Measurements from ENCODE around the gene HORMAD1. TPM values are rescaled to one million over a fixed set of nuclear protein-coding genes. Genes with fewer than 3 reads are reported as not detected.

The HORMAD1 gene
- total RNA-seq, 2 donors from 2014 or later = 16.5 TPM; not detected in 1

- 87% methylated on average over 1 of the region's 1 CpG for WGBS
- H3K27me3 ChIP-seq (replicated peaks; ENCODE audit: insufficient read depth) = no peaks in the 10 kb centered on the region
- intact Hi-C loops (cut with DNase I) = no loop called here
- H3K4me3 ChIP-seq = no peak overlapping the region
- H3K36me3 ChIP-seq = no peaks in the 10 kb centered on the region
- H3K27ac ChIP-seq = no peak overlapping the region
- H3K9me3 ChIP-seq = no peaks in the 10 kb centered on the region
- TF ChIP-seq POLR2A (IDR thresholded peaks at IDR 0.05) (no peak), POLR2AphosphoS5 (IDR thresholded peaks at IDR 0.05) (no peak), CTCF (IDR thresholded peaks at IDR 0.05) (no peak)
- no peak for DNase-seq (ENCODE audit: low spot score)
- H3K4me1 ChIP-seq (replicated peaks) = no peaks in the 10 kb centered on the region
Measured at GRCh38 chr1:150683914-150684313, 36.8 kb downstream of the HORMAD1 start.

GRCh38 chr1:150678988-150679387, 41.7 kb downstream of the HORMAD1 start:
- no peaks in the 10 kb centered on the region for H3K9me3 ChIP-seq
- no peaks in the 10 kb centered on the region for H3K4me1 ChIP-seq (replicated peaks)
- no peaks in the 10 kb centered on the region for H3K27me3 ChIP-seq (replicated peaks; ENCODE audit: insufficient read depth)
- intact Hi-C loops (cut with DNase I) = no loop called here
- WGBS = 98% methylated on average over 1 of the region's 1 CpG
- no peak overlapping the region for H3K4me3 ChIP-seq
- no peak for DNase-seq (ENCODE audit: low spot score)
- H3K36me3 ChIP-seq = no peaks in the 10 kb centered on the region
- H3K27ac ChIP-seq = no peak overlapping the region
- TF ChIP-seq POLR2A (IDR thresholded peaks at IDR 0.05) = no peak
- TF ChIP-seq POLR2AphosphoS5 (IDR thresholded peaks at IDR 0.05) = no peak
- TF ChIP-seq CTCF (IDR thresholded peaks at IDR 0.05) = no peak

- intact Hi-C loops (cut with DNase I) = no loop called here
- Histone ChIP-seq H3K9me3 (no peaks in the 10 kb centered on the region), H3K27me3 (replicated peaks; ENCODE audit: insufficient read depth) (no peaks in the 10 kb centered on the region), H3K4me3 (no peak overlapping the region), H3K36me3 (no peaks in the 10 kb centered on the region), H3K27ac (no peak overlapping the region), H3K4me1 (replicated peaks) (no peaks in the 10 kb centered on the region)
- WGBS = 92% methylated on average over 4 of the region's 4 CpGs
- DNase-seq (ENCODE audit: low spot score) = no peak
- TF ChIP-seq POLR2A (IDR thresholded peaks at IDR 0.05) = no peak
- no peak for TF ChIP-seq POLR2AphosphoS5 (IDR thresholded peaks at IDR 0.05)
- TF ChIP-seq CTCF (IDR thresholded peaks at IDR 0.05) = no peak
Measured at GRCh38 chr1:150674881-150675280, 45.8 kb downstream of the HORMAD1 start.

GRCh38 chr1:150663321-150663720, 57.4 kb downstream of the HORMAD1 start:
- Histone ChIP-seq H3K4me3 (no peak overlapping the region), H3K36me3 (no peaks in the 10 kb centered on the region), H3K27ac (no peak overlapping the region), H3K4me1 (replicated peaks) (no peaks in the 10 kb centered on the region), H3K9me3 (no peaks in the 10 kb centered on the region), H3K27me3 (replicated peaks; ENCODE audit: insufficient read depth) (no peaks in the 10 kb centered on the region)
- DNase-seq (ENCODE audit: low spot score) = no peak
- 85% methylated on average over 7 of the region's 7 CpGs for WGBS
- TF ChIP-seq CTCF (IDR thresholded peaks at IDR 0.05) = no peak
- TF ChIP-seq POLR2A (IDR thresholded peaks at IDR 0.05) = no peak
- no peak for TF ChIP-seq POLR2AphosphoS5 (IDR thresholded peaks at IDR 0.05)
- intact Hi-C loops (cut with DNase I) = no loop called here

GRCh38 chr1:150662811-150663210, 57.9 kb downstream of the HORMAD1 start:
- Histone ChIP-seq H3K4me1 (replicated peaks) (no peaks in the 10 kb centered on the region), H3K27ac (no peak overlapping the region), H3K36me3 (no peaks in the 10 kb centered on the region), H3K27me3 (replicated peaks; ENCODE audit: insufficient read depth) (no peaks in the 10 kb centered on the region), H3K9me3 (no peaks in the 10 kb centered on the region), H3K4me3 (no peak overlapping the region)
- intact Hi-C loops (cut with DNase I) = no loop called here
- 98% methylated on average over 9 of the region's 9 CpGs for WGBS
- TF ChIP-seq POLR2AphosphoS5 (IDR thresholded peaks at IDR 0.05) (no peak), POLR2A (IDR thresholded peaks at IDR 0.05) (no peak), CTCF (IDR thresholded peaks at IDR 0.05) (no peak)
- DNase-seq (ENCODE audit: low spot score) = no peak
